H54 (cell line): ENCODE data around the gene PPP3R1.

Source experiments
- DNase-seq: peaks from one replicate; pipeline ENCODE4 v3.0.0; 2011; ENCODE audit warnings: low spot score, mixed read lengths; ENCODE audit not compliant: insufficient read length
- FAIRE-seq: peaks from 3 replicates; lab custom pipeline; 2011; peaks lifted over from hg19 to GRCh38; lab: Jason Lieb, UNC
- POLR2A ChIP-seq: IDR thresholded peaks from 2 replicates; pipeline ENCODE4 v1.6.1; 2011; ENCODE audit warnings: low read depth, mild to moderate bottlenecking, low read length

PPP3R1 gene

DNA sequence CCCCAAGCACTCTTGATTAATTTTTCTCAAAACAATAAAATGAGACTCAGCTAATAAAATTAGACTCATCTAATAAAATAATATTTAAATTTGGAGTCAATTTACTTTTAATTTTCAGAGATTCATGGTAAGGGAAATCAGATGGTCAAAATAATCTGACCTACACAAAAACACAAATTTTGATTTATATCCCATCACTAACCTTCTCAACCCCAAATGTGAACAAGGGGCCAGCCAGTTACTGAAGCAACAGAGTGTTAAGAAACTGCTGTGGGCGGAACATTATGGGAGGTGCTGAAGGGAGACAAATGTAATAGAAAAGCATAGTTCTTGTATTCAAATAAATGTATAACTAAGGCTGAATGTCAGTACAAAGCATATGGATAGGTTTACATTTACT lies 28.5 kb upstream of the PPP3R1 start:
- FAIRE-seq: no peak
- no peak for TF ChIP-seq POLR2A
- DNase-seq: no peak

DNA sequence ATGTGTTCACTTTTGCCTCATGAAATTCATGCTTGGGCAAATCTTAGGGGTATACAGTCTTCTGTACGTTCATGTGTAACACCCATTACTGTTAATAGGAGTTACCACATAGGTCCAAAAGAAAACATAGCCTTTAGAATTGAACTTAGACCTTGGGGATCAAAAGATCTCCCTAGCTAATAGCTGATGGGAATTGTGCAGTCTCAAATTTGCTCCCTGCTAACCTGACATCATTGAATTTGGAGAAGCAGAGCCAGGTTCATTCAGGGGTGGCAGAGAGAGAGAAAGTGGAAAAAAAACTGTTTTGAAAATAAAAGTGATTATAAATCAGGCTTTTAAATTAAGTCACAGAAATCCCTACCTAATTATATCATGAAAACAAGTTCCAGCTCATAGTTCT lies 28.0 kb upstream of the PPP3R1 start:
- FAIRE-seq (no peak), DNase-seq (no peak)
- TF ChIP-seq POLR2A: no peak

DNA sequence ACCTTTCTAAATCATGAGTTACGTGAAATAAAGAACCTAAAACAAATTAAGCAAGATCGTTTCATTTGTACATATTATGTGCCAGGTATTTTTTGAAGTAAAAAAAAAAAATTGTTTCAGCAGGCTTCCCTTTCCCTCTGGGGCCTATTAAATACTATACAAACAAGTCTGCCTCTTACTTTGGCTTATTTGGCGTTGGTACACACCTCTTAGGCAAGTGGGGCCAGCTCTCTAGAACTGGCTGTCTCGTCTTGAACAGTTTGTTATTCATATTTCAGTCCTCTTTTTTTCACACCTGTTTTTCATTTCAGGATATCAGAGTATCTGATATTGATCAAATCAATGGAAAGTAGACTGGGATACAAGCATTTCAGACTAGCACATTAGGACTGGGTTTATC lies 27.4 kb upstream of the PPP3R1 start:
- FAIRE-seq: no peak
- no peak for TF ChIP-seq POLR2A
- DNase-seq: no peak

DNA sequence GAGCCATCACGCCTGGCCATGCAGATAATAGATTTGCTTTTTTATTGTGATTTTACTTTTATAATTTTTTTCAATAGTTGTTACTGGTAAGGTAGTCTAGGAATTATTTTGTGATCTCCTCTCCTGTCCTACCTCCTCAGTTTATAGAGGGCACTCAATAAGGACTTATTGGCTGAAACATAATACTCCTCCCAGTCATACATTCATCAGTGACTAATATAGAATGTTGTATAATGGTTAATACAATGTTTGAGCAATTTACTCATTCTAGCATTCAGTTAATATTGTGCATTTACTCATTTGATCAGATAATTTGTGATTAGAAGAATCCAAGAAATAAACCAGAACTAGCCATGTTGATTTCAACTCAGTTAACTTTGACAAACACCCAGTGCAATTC lies 25.8 kb upstream of the PPP3R1 start:
- FAIRE-seq (no peak), DNase-seq (no peak)

DNA sequence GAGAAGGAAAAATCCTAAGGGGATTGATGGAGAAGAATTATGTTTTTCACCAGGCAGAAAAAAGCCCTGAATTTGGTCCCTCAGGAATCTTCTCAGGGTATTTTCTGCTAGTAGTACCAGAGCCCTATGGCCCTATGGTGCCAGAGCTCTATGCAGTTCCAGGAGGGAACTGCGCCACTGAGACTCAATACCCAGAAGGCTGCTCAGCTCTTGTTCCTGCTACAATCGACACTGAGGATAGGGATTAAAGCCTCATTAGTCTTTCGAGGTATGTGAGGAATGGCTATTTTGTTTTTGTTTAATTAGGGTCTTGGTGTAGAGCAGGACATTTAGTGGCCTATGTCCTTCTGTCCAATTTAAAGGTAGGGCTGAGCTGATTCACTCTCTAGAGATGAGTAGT lies 21.7 kb upstream of the PPP3R1 start:
- FAIRE-seq (no peak), DNase-seq (no peak)

More for the DNA sequence above, 25.8 kb upstream of the PPP3R1 start:
- no peak for TF ChIP-seq POLR2A

GRCh38 chr2:68272246-68272994 lies 20.1 kb upstream of the PPP3R1 start:
- TF ChIP-seq POLR2A: no peak
- FAIRE-seq: no peak
- DNase-seq: no peak

More for the DNA sequence above, 21.7 kb upstream of the PPP3R1 start:
- TF ChIP-seq POLR2A: no peak

DNA sequence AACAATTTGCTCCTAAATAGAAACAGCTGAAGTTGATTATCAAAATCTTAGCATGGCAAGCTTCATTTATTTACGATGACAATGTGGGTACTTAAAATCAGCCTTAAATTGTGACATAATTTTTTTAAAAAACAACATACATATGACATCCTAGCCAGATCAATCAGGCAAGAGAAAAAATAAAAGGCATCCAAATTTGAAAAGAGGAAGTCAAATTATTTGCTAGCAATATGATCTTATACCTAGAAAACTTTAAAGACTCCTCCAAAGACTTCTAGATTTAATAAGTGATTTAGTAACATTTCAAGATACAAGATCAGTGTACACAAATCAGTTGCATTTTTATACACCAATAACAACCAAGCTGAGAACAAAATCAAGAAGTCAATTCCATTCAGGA lies 14.3 kb upstream of the PPP3R1 start:
- no peak for DNase-seq
- no peak for TF ChIP-seq POLR2A
- no peak for FAIRE-seq

GRCh38 chr2:68263632-68264031 lies 11.3 kb upstream of the PPP3R1 start:
- FAIRE-seq (no peak), DNase-seq (no peak)
- no peak for TF ChIP-seq POLR2A

DNA sequence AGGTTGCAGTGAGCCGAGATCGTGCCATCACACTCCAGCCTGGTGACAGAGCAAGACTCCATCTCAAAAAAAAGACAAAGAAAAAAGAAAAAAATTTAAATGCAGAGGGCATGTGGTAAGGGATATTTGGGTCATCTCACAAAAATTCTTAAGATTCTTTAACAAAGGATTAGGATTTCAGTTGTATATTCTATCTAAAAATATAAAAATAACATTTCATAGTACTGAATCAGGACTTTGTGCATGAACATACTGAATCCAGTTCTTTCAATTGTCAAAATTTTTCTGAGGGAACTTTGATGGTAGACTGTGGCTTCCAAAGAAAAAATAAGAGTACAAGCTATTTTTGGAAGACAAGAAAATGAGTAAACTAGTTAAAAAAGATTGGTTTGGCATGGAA lies 6.5 kb upstream of the PPP3R1 start:
- FAIRE-seq: no peak
- TF ChIP-seq POLR2A: no peak
- no peak for DNase-seq

- FAIRE-seq (no peak), DNase-seq (peak; percentile 36)
- no peak for TF ChIP-seq POLR2A
Measured at GRCh38 chr2:68256093-68256450, 3.7 kb upstream of the PPP3R1 start.

DNA sequence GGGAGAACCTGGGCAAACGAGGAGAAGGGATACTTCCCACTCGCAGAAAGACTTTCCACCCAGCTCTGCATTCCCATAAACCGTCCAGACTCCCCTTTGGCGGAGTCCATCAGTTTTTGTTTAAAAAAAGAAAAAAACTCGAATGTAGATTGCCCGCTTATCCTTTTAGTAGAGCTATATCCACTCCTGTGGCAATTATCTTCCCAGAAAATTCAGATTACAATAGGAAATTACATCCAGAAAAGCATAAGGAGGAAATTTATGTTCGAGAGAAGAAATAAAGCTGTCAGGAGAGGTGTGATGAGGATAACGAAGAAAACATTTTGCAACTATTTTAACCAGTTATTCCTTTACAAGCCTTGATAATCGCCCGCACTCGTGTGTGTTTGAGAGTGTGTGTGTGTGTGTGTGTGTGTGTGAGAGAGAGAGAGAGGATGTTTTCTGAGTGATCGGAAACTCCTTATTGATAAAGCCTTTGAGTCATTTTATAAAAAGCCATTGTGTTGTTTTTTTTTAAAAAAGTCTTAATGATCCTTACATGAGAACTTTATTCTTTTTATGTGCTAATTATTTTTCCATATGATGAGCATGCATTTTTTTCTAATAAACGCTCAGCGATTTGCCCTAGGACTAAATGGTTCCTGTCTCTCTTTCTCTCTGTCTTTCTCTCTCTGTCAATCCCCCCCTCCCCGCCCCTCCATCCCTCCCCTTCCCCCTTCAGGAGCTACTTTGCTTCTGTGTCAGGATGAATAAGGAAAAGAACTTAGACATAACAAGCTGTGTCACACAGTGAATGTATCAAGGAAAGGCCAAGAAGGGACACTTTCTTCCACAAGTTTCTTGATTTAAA lies 1.1 kb upstream of the PPP3R1 start:
- TF ChIP-seq POLR2A: no peak
- DNase-seq (no peak), FAIRE-seq (peak; percentile 30)

DNA sequence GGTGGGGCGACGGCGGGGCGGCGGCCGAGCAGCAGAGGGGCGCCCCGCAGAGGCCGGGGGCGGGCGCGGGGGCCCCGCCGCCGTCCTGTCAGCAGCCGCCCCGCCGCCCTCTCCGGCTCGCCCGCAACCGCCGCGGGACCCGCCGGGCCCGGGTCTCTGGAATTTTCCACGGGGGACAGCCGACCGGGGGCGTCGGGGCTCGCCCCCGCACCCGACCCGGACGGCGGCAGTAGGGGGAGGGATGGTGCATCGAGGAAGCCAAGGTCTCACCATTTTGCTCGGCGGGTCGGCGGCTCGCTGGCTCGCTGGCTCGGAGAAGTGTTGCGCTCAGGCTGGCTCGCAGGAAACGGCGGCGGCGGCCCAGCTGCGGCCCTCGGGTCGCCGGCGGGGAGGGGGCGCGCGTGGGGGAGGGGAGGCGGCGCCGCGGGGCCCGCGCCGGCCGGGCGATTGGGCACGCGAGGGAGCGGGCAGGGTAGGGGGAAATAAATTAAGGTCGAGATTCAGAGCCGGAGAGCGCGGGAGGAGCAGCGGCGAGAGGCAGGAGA lies 405 bp downstream of the PPP3R1 start:
- FAIRE-seq (no peak), DNase-seq (peak; percentile 15)
- TF ChIP-seq POLR2A: no peak

- FAIRE-seq (peak; percentile 92), DNase-seq (peak; percentile 35)
- TF ChIP-seq POLR2A: no peak
Measured at GRCh38 chr2:68251187-68251854, 1.0 kb downstream of the PPP3R1 start.
